Measurements from ENCODE around the gene C1QB. TPM values are rescaled to one million over a fixed set of nuclear protein-coding genes. Genes with fewer than 3 reads are reported as not detected.

The C1QB gene
- total and polyA plus RNA-seq, 2 of the 8 experiments (the other 6 are each of a cell fraction or from before 2014, with no cell fraction given): not detected

GRCh38 chr1:22619798-22620197, 33.2 kb upstream of the C1QB start (continued):
- no peak for TF ChIP-seq CHD7 (IDR thresholded peaks at IDR 0.05; ENCODE audit: insufficient replicate concordance, low read length)
